PC-3 (cell line): ENCODE measurements around the gene KCNQ2. TPM values are rescaled to one million over a fixed set of nuclear protein-coding genes. Genes with fewer than 3 reads are reported as not detected.

Experiments
- ATAC-seq: fragments of 200-7000 bp; cut with Tn5 transposase; 2 replicates; pipeline ENCODE4 v1.9.1; 2020; ENCODE audit warnings: mild to moderate bottlenecking, moderate library complexity
- BruUV-seq: library from RNA; stranded (reverse); fragments of 400-500 nt; replicated peaks from 2 replicates; lab custom pipeline; 2021; lab: Mats Ljungman, UMichigan
- CTCF ChIA-PET: fragments of 300-600 bp; sonication (Branson Sonifier 250); formaldehyde crosslinking; loops from one replicate; lab custom pipeline; 2022; ENCODE audit warnings: antibody characterized with exemption; lab: Charles Lee
- POLR2A ChIA-PET: fragments of 300-600 bp; sonication (Branson Sonifier 250); formaldehyde crosslinking; loops from one replicate; lab custom pipeline; 2022; ENCODE audit warnings: antibody characterized with exemption; ENCODE audit not compliant: unreplicated experiment; lab: Charles Lee
- DNase-seq: peaks from one replicate; pipeline ENCODE4 v3.0.0-alpha.2; 2015
- H2AFZ ChIP-seq: fragments of 300-600 bp; sonication (generic); 2 replicates; pipeline ENCODE4 v1.6.0; 2016; ENCODE audit warnings: antibody characterized with exemption, low read length
- H3F3A ChIP-seq: fragments of 300-600 bp; sonication (generic); one replicate; pipeline ENCODE4 v1.6.0; 2017; ENCODE audit warnings: antibody characterized with exemption, low read length, control low read depth, mild to moderate bottlenecking; ENCODE audit not compliant: unreplicated experiment
- H3K27ac ChIP-seq: fragments of 300-600 bp; sonication (generic); 2 replicates; pipeline ENCODE4 v1.5.1; 2016; ENCODE audit warnings: mild to moderate bottlenecking, low read length
- H3K27me3 ChIP-seq: fragments of 300-600 bp; sonication (generic); 2 replicates; pipeline ENCODE4 v1.6.1; 2016; ENCODE audit warnings: low read length, mixed read lengths
- H3K36me3 ChIP-seq: fragments of 300-600 bp; sonication (generic); 2 replicates; pipeline ENCODE4 v1.6.1; 2016; ENCODE audit warnings: low read depth, mixed run types, low read length, mixed read lengths
- H3K4me1 ChIP-seq: fragments of 300-600 bp; sonication (generic); 2 replicates; pipeline ENCODE4 v1.5.1; 2016; ENCODE audit warnings: low read length; ENCODE audit not compliant: insufficient read depth
- H3K4me2 ChIP-seq: fragments of 300-600 bp; sonication (generic); 2 replicates; pipeline ENCODE4 v1.6.0; 2016; ENCODE audit warnings: low read length
- H3K4me3 ChIP-seq: fragments of 300-600 bp; sonication (generic); 2 replicates; pipeline ENCODE4 v1.5.1; 2016; ENCODE audit warnings: mild to moderate bottlenecking, low read length, mixed read lengths
- H3K79me2 ChIP-seq: fragments of 300-600 bp; sonication (generic); 2 replicates; pipeline ENCODE4 v1.6.1; 2017; ENCODE audit warnings: low read length, mixed read lengths
- H3K9ac ChIP-seq: fragments of 300-600 bp; sonication (generic); 2 replicates; pipeline ENCODE4 v1.6.0; 2016; ENCODE audit warnings: mild to moderate bottlenecking, low read length
- H3K9me2 ChIP-seq: fragments of 300-600 bp; sonication (generic); replicated peaks from 2 replicates; pipeline ENCODE4 v1.6.1; 2016; ENCODE audit warnings: mixed run types, low read length, mixed read lengths
- H3K9me3 ChIP-seq: fragments of 300-600 bp; sonication (generic); 2 replicates; pipeline ENCODE4 v1.6.1; 2016; ENCODE audit warnings: low read length, mixed read lengths
- H4K20me1 ChIP-seq: fragments of 300-600 bp; sonication (generic); 2 replicates; pipeline ENCODE4 v1.6.1; 2016; ENCODE audit warnings: low read length, mixed read lengths
- EZH2 ChIP-seq: fragments of 300-600 bp; sonication (generic); IDR thresholded peaks from one replicate; pipeline ENCODE4 v1.6.1; 2017; ENCODE audit warnings: antibody characterized with exemption, mild to moderate bottlenecking, low read length; ENCODE audit not compliant: unreplicated experiment
- EZH2phosphoT487 ChIP-seq: fragments of 300-600 bp; sonication (generic); IDR thresholded peaks from 2 replicates; pipeline ENCODE4 v1.6.1; 2018; ENCODE audit warnings: mild to moderate bottlenecking, antibody characterized with exemption, low read length, borderline replicate concordance
- intact Hi-C: fragments of 100-400 bp; cut with micrococcal nuclease; formaldehyde crosslinking; loops from 2 replicates; pipeline ENCODE4 v1.9.0; 2023
- total RNA-seq: library from RNA; depleted of rRNA; stranded (reverse); fragments of >200 nt; gene quantifications from 2 replicates; pipeline ENCODE4 v1.2.3, GENCODE V29; 2014
- TF ChIP-seq, protein P1 (sequence below): fragments of 300-600 bp; sonication (generic); conservative IDR thresholded peaks from 2 replicates; pipeline ENCODE4 v1.5.1; 2017; ENCODE audit warnings: antibody characterized with exemption, low read depth, mild to moderate bottlenecking, low read length

The KCNQ2 gene
- total RNA-seq, 1 experiment from 2014 or later = not detected

DNA sequence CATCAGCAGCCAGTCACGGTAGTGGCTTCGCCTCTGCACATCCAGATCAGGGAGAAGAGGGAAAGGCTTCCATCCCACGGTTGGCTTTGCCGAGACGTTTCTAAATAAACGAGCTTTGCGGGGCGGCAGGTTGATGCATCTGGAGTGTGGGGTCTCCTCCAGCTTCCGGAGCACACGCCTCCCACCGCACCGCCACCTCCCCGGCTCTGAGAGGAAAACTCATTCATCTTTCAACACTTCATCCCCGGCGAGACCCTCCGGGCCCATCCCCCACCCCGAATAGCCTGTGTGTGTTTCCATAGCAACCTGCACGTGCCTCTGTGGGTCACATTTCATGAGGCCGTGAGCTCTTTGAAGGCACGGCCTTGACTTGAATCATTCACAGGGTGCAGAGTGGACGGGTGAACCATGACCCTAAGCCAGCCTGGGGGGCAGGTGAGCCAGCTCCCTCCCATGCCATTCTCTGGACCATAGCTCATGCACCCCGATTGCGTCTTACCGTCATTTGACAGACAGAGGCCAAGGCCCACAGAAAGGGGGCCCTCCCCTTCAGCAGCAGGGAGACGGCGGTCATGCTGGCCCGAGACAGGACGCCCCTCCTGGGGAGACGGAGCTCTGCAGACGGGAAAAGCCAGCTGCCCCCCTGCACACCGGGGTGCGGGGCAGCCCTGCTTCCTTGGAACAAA, 95.1 kb downstream of the KCNQ2 start:
- Histone ChIP-seq H3K4me3 (no peak overlapping the region), H3K9me2 (no peaks in the 10 kb centered on the region), H3K9me3 (no peaks in the 10 kb centered on the region), H3K4me2 (no peak overlapping the region), H3K79me2 (no peaks in the 10 kb centered on the region), H4K20me1 (no peaks in the 10 kb centered on the region), H3K9ac (no peak overlapping the region), H2AFZ (no peak overlapping the region), H3K4me1 (no peaks in the 10 kb centered on the region), H3K27ac (no peak overlapping the region), H3K36me3 (no peaks in the 10 kb centered on the region), H3K27me3 (peaks cover 27% of the 10 kb centered on the region), H3F3A (no peaks in the 10 kb centered on the region)
- no peak for TF ChIP-seq EZH2
- no peak for ATAC-seq
- intact Hi-C loops = no loop called here
- no TSS peak for BruUV-seq
- CTCF ChIA-PET = no interaction called here
- no peak for DNase-seq
- POLR2A ChIA-PET = no interaction called here

DNA sequence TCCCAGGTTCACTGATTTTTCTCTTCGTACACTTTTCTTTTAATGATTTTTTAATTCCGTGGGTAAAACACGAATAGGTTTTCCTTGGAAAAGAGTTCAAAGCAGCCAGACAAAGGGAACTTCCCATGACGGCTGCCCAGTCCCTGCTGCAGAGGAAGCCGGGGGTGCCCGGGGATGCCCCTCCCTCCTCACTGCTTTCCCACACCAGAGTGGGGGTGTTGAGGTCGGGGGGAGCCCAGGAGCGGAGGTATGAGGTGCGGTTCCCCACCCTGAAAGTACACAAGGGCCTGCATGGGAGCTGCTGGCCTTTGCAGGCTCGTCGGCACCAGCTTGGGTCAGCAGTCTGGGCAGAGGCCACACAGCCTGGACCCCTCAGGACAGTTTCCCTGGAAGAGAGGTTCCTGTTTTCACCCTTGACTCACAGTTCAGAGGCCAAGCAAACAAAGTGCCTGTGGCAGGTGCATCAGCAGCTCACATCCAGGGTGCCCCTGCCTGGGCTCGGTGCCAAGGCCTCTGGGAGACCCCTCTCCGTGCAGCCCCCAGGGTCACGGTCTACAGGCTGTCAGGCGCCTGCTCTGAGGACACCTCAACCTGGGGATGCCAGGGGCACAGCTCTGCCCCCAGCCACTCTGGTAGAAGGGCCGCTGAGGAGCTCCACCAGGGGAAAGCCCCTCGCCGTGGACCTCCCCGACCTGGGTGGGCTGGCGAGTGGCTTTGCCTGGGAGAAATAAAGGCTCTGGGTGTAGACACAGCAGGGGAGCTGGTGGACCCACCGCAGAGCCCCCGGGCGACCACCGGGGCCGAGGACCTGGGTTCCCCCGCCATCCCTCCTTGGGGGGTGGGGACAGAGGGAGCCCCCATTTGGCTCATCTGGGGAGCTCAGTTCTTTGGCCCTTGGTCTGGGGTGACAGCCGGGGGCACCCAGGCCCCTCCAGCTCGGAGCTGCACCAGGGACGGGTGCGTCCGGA, 95.9 kb downstream of the KCNQ2 start:
- Histone ChIP-seq H3K4me2 (no peak overlapping the region), H2AFZ (no peak overlapping the region), H3F3A (no peaks in the 10 kb centered on the region), H3K27me3 (peaks cover 32% of the 10 kb centered on the region), H3K27ac (no peak overlapping the region), H3K9ac (no peak overlapping the region), H3K79me2 (no peaks in the 10 kb centered on the region), H3K4me3 (no peak overlapping the region), H4K20me1 (no peaks in the 10 kb centered on the region), H3K9me3 (no peaks in the 10 kb centered on the region), H3K9me2 (no peaks in the 10 kb centered on the region), H3K4me1 (no peaks in the 10 kb centered on the region), H3K36me3 (no peaks in the 10 kb centered on the region)
- no TSS peak for BruUV-seq
- TF ChIP-seq EZH2 = no peak
- TF ChIP-seq, protein P1, sequence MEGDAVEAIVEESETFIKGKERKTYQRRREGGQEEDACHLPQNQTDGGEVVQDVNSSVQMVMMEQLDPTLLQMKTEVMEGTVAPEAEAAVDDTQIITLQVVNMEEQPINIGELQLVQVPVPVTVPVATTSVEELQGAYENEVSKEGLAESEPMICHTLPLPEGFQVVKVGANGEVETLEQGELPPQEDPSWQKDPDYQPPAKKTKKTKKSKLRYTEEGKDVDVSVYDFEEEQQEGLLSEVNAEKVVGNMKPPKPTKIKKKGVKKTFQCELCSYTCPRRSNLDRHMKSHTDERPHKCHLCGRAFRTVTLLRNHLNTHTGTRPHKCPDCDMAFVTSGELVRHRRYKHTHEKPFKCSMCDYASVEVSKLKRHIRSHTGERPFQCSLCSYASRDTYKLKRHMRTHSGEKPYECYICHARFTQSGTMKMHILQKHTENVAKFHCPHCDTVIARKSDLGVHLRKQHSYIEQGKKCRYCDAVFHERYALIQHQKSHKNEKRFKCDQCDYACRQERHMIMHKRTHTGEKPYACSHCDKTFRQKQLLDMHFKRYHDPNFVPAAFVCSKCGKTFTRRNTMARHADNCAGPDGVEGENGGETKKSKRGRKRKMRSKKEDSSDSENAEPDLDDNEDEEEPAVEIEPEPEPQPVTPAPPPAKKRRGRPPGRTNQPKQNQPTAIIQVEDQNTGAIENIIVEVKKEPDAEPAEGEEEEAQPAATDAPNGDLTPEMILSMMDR = no peak
- no peak for TF ChIP-seq EZH2phosphoT487
- ATAC-seq = 0 out of 2 replicates have a peak, but pooled peaks have one; percentile 21
- CTCF ChIA-PET = no interaction called here
- POLR2A ChIA-PET = no interaction called here
- intact Hi-C loops = no loop called here
- DNase-seq = no peak

DNA sequence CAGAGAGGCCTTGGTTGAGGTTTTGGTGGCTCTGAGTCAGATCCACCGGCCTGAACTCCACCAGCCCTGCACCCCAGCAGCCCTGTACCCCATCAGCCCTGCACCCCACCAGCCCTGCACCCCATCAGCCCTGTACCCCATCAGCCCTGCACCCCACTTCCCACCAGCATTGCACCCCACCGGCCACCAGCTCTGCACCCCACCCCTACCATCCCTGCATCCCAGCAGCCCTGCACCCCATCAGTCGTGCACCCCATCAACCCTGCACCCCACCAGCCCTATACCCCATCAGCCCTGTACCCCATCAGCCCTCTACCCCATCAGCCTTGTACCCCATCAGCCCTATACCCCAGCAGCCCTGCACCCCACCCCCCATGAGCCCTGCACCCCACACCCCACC, 97.0 kb downstream of the KCNQ2 start:
- DNase-seq = no peak
- no TSS peak for BruUV-seq

More for the DNA sequence above, 97.0 kb downstream of the KCNQ2 start:
- no peaks in the 10 kb centered on the region for H3F3A ChIP-seq
- H3K4me3 ChIP-seq = no peak overlapping the region
- no peaks in the 10 kb centered on the region for H4K20me1 ChIP-seq
- POLR2A ChIA-PET = no interaction called here
- no peak overlapping the region for H3K4me2 ChIP-seq
- no peak overlapping the region for H3K27ac ChIP-seq
- intact Hi-C loops = no loop called here
- ATAC-seq = no peak
- CTCF ChIA-PET = no interaction called here
- no peak overlapping the region for H3K9ac ChIP-seq
- no peaks in the 10 kb centered on the region for H3K79me2 ChIP-seq
- H3K9me2 ChIP-seq = no peaks in the 10 kb centered on the region
- peaks cover 42% of the 10 kb centered on the region for H3K27me3 ChIP-seq
- TF ChIP-seq, protein P1 = no peak
- TF ChIP-seq EZH2phosphoT487 (no peak), EZH2 (no peak)
- H3K4me1 ChIP-seq = no peaks in the 10 kb centered on the region
- H3K36me3 ChIP-seq = no peaks in the 10 kb centered on the region
- H3K9me3 ChIP-seq = no peaks in the 10 kb centered on the region
- no peak overlapping the region for H2AFZ ChIP-seq
